MCF 10A (cell line): Measurements from ENCODE around the gene CAMTA1. TPM values are rescaled to one million over a fixed set of nuclear protein-coding genes. Genes with fewer than 3 reads are reported as not detected.
A peak's percentile ranks its signal among the peaks of the same experiment; 100 is the strongest.

Experiments
- BruUV-seq: library from RNA; stranded (reverse); fragments of 400-500 nt; replicated peaks from 2 replicates; lab custom pipeline; 2021; lab: Mats Ljungman, UMichigan
- CTCF ChIA-PET: fragments of 300-600 bp; sonication (Branson Sonifier 250); formaldehyde crosslinking; extraction: SDS; loops from one replicate; lab custom pipeline; 2021; ENCODE audit warnings: antibody characterized with exemption, inconsistent platforms; lab: Yijun Ruan, JAX
- POLR2A ChIA-PET: fragments of 300-600, 350-650 bp; sonication (Branson Sonifier 250); formaldehyde crosslinking; extraction: SDS; loops from one replicate; lab custom pipeline; 2020; ENCODE audit warnings: antibody characterized with exemption, inconsistent platforms; lab: Yijun Ruan, JAX
- DNase-seq: peaks from one replicate; pipeline ENCODE4 v3.0.0-alpha.2; 2018; ENCODE audit not compliant: unreplicated experiment
- H3K27ac Mint-ChIP-seq: one replicate; pipeline ENCODE4 v1.8.0; 2022; ENCODE audit warnings: mild to moderate bottlenecking, low read depth, mixed read lengths; ENCODE audit not compliant: unreplicated experiment
- H3K27me3 Mint-ChIP-seq: one replicate; pipeline ENCODE4 v1.8.0; 2022; ENCODE audit warnings: mixed read lengths; ENCODE audit not compliant: insufficient read depth, unreplicated experiment
- H3K36me3 Mint-ChIP-seq: one replicate; pipeline ENCODE4 v1.8.0; 2022; ENCODE audit warnings: mild to moderate bottlenecking, moderate library complexity, mixed read lengths; ENCODE audit not compliant: insufficient read depth, unreplicated experiment
- H3K4me1 Mint-ChIP-seq: one replicate; pipeline ENCODE4 v1.8.0; 2022; ENCODE audit warnings: mixed read lengths; ENCODE audit not compliant: insufficient read depth, unreplicated experiment
- H3K4me3 Mint-ChIP-seq: one replicate; pipeline ENCODE4 v1.8.0; 2022; ENCODE audit warnings: mild to moderate bottlenecking, moderate library complexity, mixed read lengths; ENCODE audit not compliant: unreplicated experiment
- H3K9me3 Mint-ChIP-seq: one replicate; pipeline ENCODE4 v1.8.0; 2022; ENCODE audit warnings: mixed read lengths; ENCODE audit not compliant: unreplicated experiment
- CTCF ChIP-seq: fragments of 200-600 bp; IDR thresholded peaks from one replicate; pipeline ENCODE4 v1.8.0; 2022; ENCODE audit warnings: antibody characterized with exemption, mild to moderate bottlenecking; ENCODE audit not compliant: unreplicated experiment
- intact Hi-C: fragments of 100-400 bp; cut with micrococcal nuclease; formaldehyde crosslinking; loops from 2 replicates; pipeline ENCODE4 v1.14.1; 2022
- total RNA-seq: library from RNA; stranded (reverse); gene quantifications from 2 replicates; pipeline ENCODE4 v1.2.3, GENCODE V29; 2022

The CAMTA1 gene
- total RNA-seq, 1 experiment from 2014 or later, result 74.1 TPM

DNA sequence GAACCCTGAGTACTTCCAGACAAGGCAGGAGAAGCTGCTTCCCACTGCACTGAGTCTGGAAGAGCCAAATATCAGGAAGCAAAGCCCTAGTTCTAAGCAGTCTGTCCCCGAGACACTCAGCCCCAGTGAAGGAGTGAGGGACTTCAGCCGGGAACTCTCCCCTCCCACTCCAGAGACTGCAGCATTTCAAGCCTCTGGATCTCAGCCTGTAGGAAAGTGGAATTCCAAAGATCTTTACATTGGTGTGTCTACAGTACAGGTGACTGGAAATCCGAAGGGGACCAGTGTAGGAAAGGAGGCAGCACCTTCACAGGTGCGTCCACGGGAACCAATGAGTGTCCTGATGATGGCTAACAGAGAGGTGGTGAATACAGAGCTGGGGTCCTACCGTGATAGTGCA, 952.8 kb downstream of the CAMTA1 start:
- H3K9me3 Mint-ChIP-seq, result no peaks in the 10 kb centered on the region
- H3K4me1 Mint-ChIP-seq, result no peaks in the 10 kb centered on the region
- TF ChIP-seq CTCF, result no peak
- POLR2A ChIA-PET, result no interaction called here
- H3K27me3 Mint-ChIP-seq, result peaks cover 22% of the 10 kb centered on the region
- CTCF ChIA-PET, result interaction anchor here (2.5 to 3.1 kb wide), 2 partner anchors 15 to 69 kb away, joined by 9 to 14 read pairs; no protein-coding TSS in a partner anchor
- no TSS peak for BruUV-seq
- no peak overlapping the region for H3K4me3 Mint-ChIP-seq
- no peaks in the 10 kb centered on the region for H3K36me3 Mint-ChIP-seq
- no peak for DNase-seq
- no peak overlapping the region for H3K27ac Mint-ChIP-seq
- intact Hi-C loops, result no loop called here

GRCh38 chr1:7743346-7743745, 958.1 kb downstream of the CAMTA1 start:
- Mint-ChIP-seq H3K27ac (no peak overlapping the region), H3K4me1 (peaks cover 7% of the 10 kb centered on the region), H3K27me3 (peaks cover 4% of the 10 kb centered on the region), H3K9me3 (no peaks in the 10 kb centered on the region), H3K36me3 (no peaks in the 10 kb centered on the region), H3K4me3 (no peak overlapping the region)
- CTCF ChIA-PET, result interaction anchor here (0.5 to 3.1 kb wide), 6 partner anchors 10 to 158 kb away, joined by 3 to 28 read pairs (median 4); no protein-coding TSS in a partner anchor
- no peak for TF ChIP-seq CTCF
- no TSS peak for BruUV-seq
- DNase-seq, result no peak
- POLR2A ChIA-PET, result no interaction called here
- intact Hi-C loops, result no loop called here

- CTCF ChIA-PET, result interaction anchor here (0.6 to 11.5 kb wide), 2 partner anchors 43 to 72 kb away, joined by 3 to 646 read pairs; no protein-coding TSS in a partner anchor
- no TSS peak for BruUV-seq
Measured at GRCh38 chr1:7744882-7745281, 959.6 kb downstream of the CAMTA1 start.

GRCh38 chr1:7745783-7746182, 960.5 kb downstream of the CAMTA1 start:
- Mint-ChIP-seq H3K9me3 (no peaks in the 10 kb centered on the region), H3K36me3 (no peaks in the 10 kb centered on the region), H3K4me3 (peak overlapping the region; percentile 47), H3K27ac (peak overlapping the region; percentile 17), H3K4me1 (peaks cover 7% of the 10 kb centered on the region), H3K27me3 (no peaks in the 10 kb centered on the region)
- CTCF ChIA-PET, result interaction anchor here (0.7 to 11.5 kb wide), 2 partner anchors 73 to 133 kb away, joined by 3 to 646 read pairs; no protein-coding TSS in a partner anchor
- intact Hi-C loops, result no loop called here
- DNase-seq, result peak; percentile 69
- no TSS peak for BruUV-seq
- POLR2A ChIA-PET, result interaction anchor here (0.6 to 1.5 kb wide), 9 partner anchors 8 to 1133 kb away, joined by 3 to 6 read pairs (median 3); partner anchors contain the start of gene ENO1
- TF ChIP-seq CTCF, result no peak

More at GRCh38 chr1:7744882-7745281, 959.6 kb downstream of the CAMTA1 start:
- Mint-ChIP-seq H3K9me3 (no peaks in the 10 kb centered on the region), H3K27ac (no peak overlapping the region), H3K4me1 (peaks cover 7% of the 10 kb centered on the region), H3K27me3 (no peaks in the 10 kb centered on the region), H3K4me3 (no peak overlapping the region), H3K36me3 (no peaks in the 10 kb centered on the region)
- no peak for DNase-seq
- no peak for TF ChIP-seq CTCF
- POLR2A ChIA-PET, result interaction anchor here (0.9 to 1.5 kb wide), 5 partner anchors 9 to 77 kb away, joined by 3 to 6 read pairs (median 3); no protein-coding TSS in a partner anchor
- intact Hi-C loops, result no loop called here
